Right atrium auricular region (tissue), 2 donors: ENCODE results near the gene GLCE. TPM values are rescaled to one million over a fixed set of nuclear protein-coding genes. Genes with fewer than 3 reads are reported as not detected.

ENCODE experiments used
- DNase-seq: peaks from one replicate; pipeline ENCODE4 v3.0.0-alpha.2; 2019; ENCODE audit warnings: low spot score
- H3K27ac ChIP-seq, 2 donors: fragments of 200-600 bp; sonication (generic); 1 replicate in 1 of 2; 2 replicates in 1 of 2; pipeline ENCODE4 v1.5.1; 2016 to 2019
- H3K27me3 ChIP-seq, 2 donors: fragments of 200-600 bp; sonication (generic); one replicate each; pipeline versions ENCODE4 v1.5.1 to v1.6.0; 2017 to 2019
- H3K36me3 ChIP-seq: fragments of 200-600 bp; sonication (generic); one replicate; pipeline ENCODE4 v1.5.1; 2016
- H3K4me1 ChIP-seq, 2 donors: fragments of 200-600 bp; sonication (generic); one replicate each; pipeline versions ENCODE4 v1.5.1 to v1.6.0; 2017 to 2019
- H3K4me3 ChIP-seq, 2 donors: fragments of 200-600 bp; sonication (generic); 1 replicate in 1 of 2; 2 replicates in 1 of 2; pipeline ENCODE4 v1.5.1; 2017 to 2019; ENCODE audit warnings: mild to moderate bottlenecking in 1 of 2, moderate library complexity in 1 of 2
- H3K9me3 ChIP-seq, 2 donors: fragments of 200-600 bp; sonication (generic); one replicate each; pipeline ENCODE4 v1.5.1; 2019
- CTCF ChIP-seq, 2 donors: fragments of 200-600 bp; sonication (generic); IDR thresholded peaks; one replicate each; pipeline ENCODE4 v1.5.1; 2019; ENCODE audit warnings: antibody characterized with exemption in 2 of 2
- total RNA-seq, 2 donors: library from RNA; depleted of rRNA; stranded (reverse); fragments of >200 nt; gene quantifications; one replicate each; pipeline ENCODE4 v1.1.0, GENCODE V29; 2016

GLCE gene
- total RNA-seq, 2 donors from 2014 or later = 7.0 to 9.6 TPM

GRCh38 chr15:69154684-69155083 is 5.8 kb upstream of the GLCE start:
- DNase-seq = no peak
- no peak overlapping the region for H3K4me3 ChIP-seq
- H3K27me3 ChIP-seq = no peaks in the 10 kb centered on the region
- no peak for TF ChIP-seq CTCF (IDR thresholded peaks at IDR 0.05)
- H3K9me3 ChIP-seq = no peaks in the 10 kb centered on the region
- H3K27ac ChIP-seq = no peak overlapping the region
- no peaks in the 10 kb centered on the region for H3K4me1 ChIP-seq
- no peaks in the 10 kb centered on the region for H3K36me3 ChIP-seq

GRCh38 chr15:69156736-69157381 is 3.6 kb upstream of the GLCE start:
- Histone ChIP-seq H3K36me3 (no peaks in the 10 kb centered on the region), H3K27me3 (no peaks in the 10 kb centered on the region), H3K4me1 (peaks cover 0 to 2% of the 10 kb centered on the region in 2 donors), H3K27ac (no peak overlapping the region), H3K4me3 (no peak overlapping the region), H3K9me3 (no peaks in the 10 kb centered on the region)
- DNase-seq = no peak
- no peak for TF ChIP-seq CTCF (IDR thresholded peaks at IDR 0.05)

- no peak for TF ChIP-seq CTCF (IDR thresholded peaks at IDR 0.05)
- Histone ChIP-seq H3K27ac (no peak overlapping the region), H3K4me1 (peaks cover 0 to 9% of the 10 kb centered on the region in 2 donors), H3K36me3 (no peaks in the 10 kb centered on the region), H3K4me3 (no peak overlapping the region), H3K27me3 (no peaks in the 10 kb centered on the region), H3K9me3 (no peaks in the 10 kb centered on the region)
- DNase-seq = no peak
Measured at GRCh38 chr15:69158201-69158842, 2.1 kb upstream of the GLCE start.

GRCh38 chr15:69158843-69159240 is 1.6 kb upstream of the GLCE start:
- no peak overlapping the region for H3K27ac ChIP-seq
- H3K36me3 ChIP-seq = no peaks in the 10 kb centered on the region
- peaks cover 0 to 9% of the 10 kb centered on the region in 2 donors for H3K4me1 ChIP-seq
- H3K27me3 ChIP-seq = no peaks in the 10 kb centered on the region
- H3K9me3 ChIP-seq = no peaks in the 10 kb centered on the region
- H3K4me3 ChIP-seq = no peak overlapping the region
- no peak for TF ChIP-seq CTCF (IDR thresholded peaks at IDR 0.05)
- no peak for DNase-seq

GRCh38 chr15:69159805-69160140 is 662 bp upstream of the GLCE start:
- no peak for TF ChIP-seq CTCF (IDR thresholded peaks at IDR 0.05)
- H3K4me3 ChIP-seq = peak overlapping the region; percentile 84 to 96
- DNase-seq = no peak
- H3K4me1 ChIP-seq = peaks cover 0 to 9% of the 10 kb centered on the region in 2 donors
- H3K9me3 ChIP-seq = no peaks in the 10 kb centered on the region
- H3K27ac ChIP-seq = peak overlapping the region; percentile 81 to 86
- H3K27me3 ChIP-seq = no peaks in the 10 kb centered on the region
- H3K36me3 ChIP-seq = no peaks in the 10 kb centered on the region
